NB4 (cell line): ENCODE data around the gene BDKRB1.

Experiments
- DNase-seq: peaks from one replicate; pipeline ENCODE4 v3.0.0; 2010; ENCODE audit warnings: low read depth
- H3K4me3 ChIP-seq: one replicate; pipeline ENCODE4 v1.5.1; 2011; ENCODE audit warnings: mild to moderate bottlenecking, low read depth, low read length, moderate library complexity
- MAX ChIP-seq: IDR thresholded peaks from 2 replicates; pipeline ENCODE4 v1.6.1; 2011; ENCODE audit warnings: low read depth, low read length
- MYC ChIP-seq: IDR thresholded peaks from 2 replicates; pipeline ENCODE4 v1.6.1; 2011; ENCODE audit warnings: low read depth, low read length
- POLR2A ChIP-seq: IDR thresholded peaks from 2 replicates; pipeline ENCODE4 v1.6.1; 2011; ENCODE audit warnings: mild to moderate bottlenecking; ENCODE audit not compliant: insufficient read length; ENCODE audit errors: extremely low read depth
- TF ChIP-seq, protein P1 (sequence below): IDR thresholded peaks from one replicate; pipeline ENCODE4 v1.5.1; 2012; ENCODE audit warnings: low read depth, low read length

The BDKRB1 gene

DNA sequence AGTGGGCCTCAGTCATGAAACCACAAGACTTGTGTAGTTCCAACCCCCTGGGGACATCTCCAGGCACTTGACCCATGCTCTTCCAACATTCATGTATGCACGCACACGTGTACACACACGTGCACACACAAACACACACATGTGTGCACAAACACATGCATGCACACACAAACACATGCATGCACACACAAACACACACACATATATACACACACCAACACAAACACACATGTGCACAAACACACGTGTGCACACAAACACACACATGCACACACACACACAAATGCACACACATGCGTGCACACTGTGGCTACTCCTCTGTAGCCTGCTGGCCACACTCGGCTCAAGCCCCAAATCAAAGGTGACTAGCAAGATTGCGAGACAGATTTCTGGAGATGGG, 28.6 kb upstream of the BDKRB1 start:
- DNase-seq: no peak
- H3K4me3 ChIP-seq: no peak overlapping the region
- TF ChIP-seq MAX (no peak), MYC (no peak), POLR2A (no peak)
- TF ChIP-seq, protein P1, sequence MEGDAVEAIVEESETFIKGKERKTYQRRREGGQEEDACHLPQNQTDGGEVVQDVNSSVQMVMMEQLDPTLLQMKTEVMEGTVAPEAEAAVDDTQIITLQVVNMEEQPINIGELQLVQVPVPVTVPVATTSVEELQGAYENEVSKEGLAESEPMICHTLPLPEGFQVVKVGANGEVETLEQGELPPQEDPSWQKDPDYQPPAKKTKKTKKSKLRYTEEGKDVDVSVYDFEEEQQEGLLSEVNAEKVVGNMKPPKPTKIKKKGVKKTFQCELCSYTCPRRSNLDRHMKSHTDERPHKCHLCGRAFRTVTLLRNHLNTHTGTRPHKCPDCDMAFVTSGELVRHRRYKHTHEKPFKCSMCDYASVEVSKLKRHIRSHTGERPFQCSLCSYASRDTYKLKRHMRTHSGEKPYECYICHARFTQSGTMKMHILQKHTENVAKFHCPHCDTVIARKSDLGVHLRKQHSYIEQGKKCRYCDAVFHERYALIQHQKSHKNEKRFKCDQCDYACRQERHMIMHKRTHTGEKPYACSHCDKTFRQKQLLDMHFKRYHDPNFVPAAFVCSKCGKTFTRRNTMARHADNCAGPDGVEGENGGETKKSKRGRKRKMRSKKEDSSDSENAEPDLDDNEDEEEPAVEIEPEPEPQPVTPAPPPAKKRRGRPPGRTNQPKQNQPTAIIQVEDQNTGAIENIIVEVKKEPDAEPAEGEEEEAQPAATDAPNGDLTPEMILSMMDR: no peak

GRCh38 chr14:96229315-96229714, 26.7 kb upstream of the BDKRB1 start:
- DNase-seq: no peak
- H3K4me3 ChIP-seq: no peak overlapping the region
- no peak for TF ChIP-seq MYC
- TF ChIP-seq POLR2A: no peak
- TF ChIP-seq MAX: no peak
- TF ChIP-seq, protein P1: no peak

- TF ChIP-seq, protein P1: no peak
- no peak for TF ChIP-seq MYC
- no peak for TF ChIP-seq MAX
- no peak for DNase-seq
- H3K4me3 ChIP-seq: no peak overlapping the region
Measured at GRCh38 chr14:96231056-96231455, 25.0 kb upstream of the BDKRB1 start.

DNA sequence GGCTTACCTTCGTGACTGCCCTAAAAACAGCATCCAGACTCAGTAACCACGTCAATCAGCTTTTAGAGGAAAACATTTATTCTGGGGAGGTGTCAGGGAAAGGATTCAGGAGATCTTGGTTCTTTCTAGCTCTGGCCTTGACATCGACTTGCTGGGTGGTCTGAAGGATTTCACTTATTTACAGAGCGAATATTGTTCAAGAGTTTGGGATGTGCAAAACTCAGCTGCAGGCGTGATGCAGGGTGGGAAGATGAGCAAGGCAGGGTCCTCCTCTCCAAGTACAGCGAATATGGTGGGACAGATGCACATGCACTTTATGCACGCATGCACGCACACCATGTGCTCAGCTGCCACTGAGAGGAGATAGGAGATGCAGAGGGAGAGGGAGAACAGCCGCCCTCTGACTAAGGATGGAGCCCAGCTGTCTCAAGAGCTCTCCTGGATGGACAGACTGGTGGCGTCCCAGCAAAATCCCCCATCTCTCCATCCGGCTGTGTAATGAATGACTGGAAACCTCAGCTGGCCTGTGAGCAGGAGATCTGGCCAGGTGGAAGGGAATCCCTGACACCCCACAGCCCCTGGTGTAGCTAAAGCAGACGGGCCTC, 24.4 kb upstream of the BDKRB1 start:
- DNase-seq: no peak
- no peak overlapping the region for H3K4me3 ChIP-seq
- TF ChIP-seq, protein P1: no peak
- no peak for TF ChIP-seq MYC
- no peak for TF ChIP-seq MAX

DNA sequence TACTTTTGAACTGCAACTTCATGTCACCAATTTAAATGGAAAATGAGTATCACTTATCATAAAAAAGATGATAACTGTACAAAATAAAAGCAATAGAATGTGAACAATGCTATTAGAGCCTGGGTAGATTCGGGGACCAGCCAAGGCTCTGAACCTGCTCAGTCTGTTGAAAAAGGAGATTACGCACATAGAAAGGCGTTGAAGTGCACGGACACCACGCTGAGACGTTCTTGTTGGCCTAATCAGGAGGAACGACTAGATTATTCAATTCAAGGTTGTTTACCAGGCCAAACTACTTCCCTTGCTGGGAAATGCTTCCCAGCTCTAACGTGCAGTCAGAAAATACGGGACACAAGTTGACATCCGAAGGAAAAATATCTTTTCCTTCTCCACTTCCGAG, 23.5 kb upstream of the BDKRB1 start:
- TF ChIP-seq, protein P1: no peak
- TF ChIP-seq POLR2A (no peak), MYC (no peak), MAX (no peak)
- DNase-seq: no peak
- no peak overlapping the region for H3K4me3 ChIP-seq

DNA sequence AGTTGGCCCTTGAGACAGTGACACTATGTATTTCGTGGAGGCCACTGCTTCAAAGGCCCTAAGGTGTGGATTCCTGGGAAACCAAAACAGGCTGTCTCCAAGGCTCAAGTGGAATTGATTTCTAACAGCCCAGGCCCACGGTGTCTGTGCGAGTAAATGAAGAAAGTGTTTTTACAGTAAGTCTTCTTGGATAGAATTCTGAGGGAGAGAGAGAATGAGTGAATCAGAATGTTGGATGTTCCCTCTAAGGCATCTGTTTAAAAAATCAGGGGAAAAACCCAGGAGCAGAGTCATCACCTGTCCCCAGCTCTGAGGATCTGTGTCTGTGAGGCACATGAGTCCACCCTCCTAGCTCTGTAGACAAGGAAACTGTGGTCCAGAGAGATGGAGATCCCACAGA, 22.3 kb upstream of the BDKRB1 start:
- DNase-seq: no peak
- TF ChIP-seq POLR2A (no peak), MAX (no peak), MYC (no peak)
- TF ChIP-seq, protein P1: no peak
- no peak overlapping the region for H3K4me3 ChIP-seq
